K562 (cell line): ENCODE measurements around the gene HSPE1. TPM values are rescaled to one million over a fixed set of nuclear protein-coding genes. Genes with fewer than 3 reads are reported as not detected.

Source experiments
- ATAC-seq: fragments of 200-7000 bp; cut with Tn5 transposase; 3 replicates; pipeline ENCODE4 v1.9.1; 2020; ENCODE audit warnings: moderate library complexity
- BruUV-seq: library from RNA; stranded (reverse); fragments of 400-500 nt; replicated peaks from 2 replicates; lab custom pipeline; 2021; lab: Mats Ljungman, UMichigan
- CTCF ChIA-PET: fragments of 300-600 bp; formaldehyde crosslinking; extraction: SDS; loops from one replicate; lab custom pipeline; 2021; ENCODE audit warnings: low intra/inter-chr PET ratio; lab: Yijun Ruan, JAX
- POLR2A ChIA-PET: fragments of 300-600, 350-650 bp; sonication (Branson Sonifier 250); formaldehyde crosslinking; extraction: SDS; loops from one replicate; lab custom pipeline; 2021; ENCODE audit warnings: antibody characterized with exemption, inconsistent platforms; lab: Yijun Ruan, JAX
- DNase-seq, 4 experiments: peaks; one replicate each; pipeline versions ENCODE4 v3.0.0 to v3.0.0-alpha.2; 2011 to 2018; ENCODE audit warnings: low spot score in 3 of 4, mixed read lengths in 3 of 4; ENCODE audit errors: extremely low read depth in 1 of 4
- FAIRE-seq: peaks from 2 replicates; lab custom pipeline; 2011; peaks lifted over from hg19 to GRCh38; lab: Jason Lieb, UNC
- H2AFZ ChIP-seq: 2 replicates; pipeline ENCODE4 v1.6.0; 2011; ENCODE audit warnings: low read depth, low read length, control low read depth, inconsistent platforms
- H3K27ac ChIP-seq: fragments of 200-600 bp; 3 replicates; pipeline ENCODE4 v1.8.0; 2011; ENCODE audit warnings: low read depth, mild to moderate bottlenecking, control low read depth, inconsistent platforms, low read length, moderate library complexity, mixed read lengths; ENCODE audit errors: extremely low read depth
- H3K27me3 ChIP-seq, 2 experiments: fragments of 300-600 bp in 1 of 2; 2 replicates in 1 of 2; 3 replicates in 1 of 2; pipeline versions ENCODE4 v1.6.0 to v1.8.0; 2011; ENCODE audit warnings: inconsistent platforms in 2 of 2, low read length in 2 of 2, mild to moderate bottlenecking in 1 of 2, mixed read lengths in 1 of 2, moderate library complexity in 1 of 2; ENCODE audit not compliant: control insufficient read depth in 2 of 2, insufficient read depth in 2 of 2
- H3K36me3 ChIP-seq: fragments of 300-600 bp; 3 replicates; pipeline ENCODE4 v1.8.0; 2011; ENCODE audit warnings: mild to moderate bottlenecking, low read length, inconsistent platforms; ENCODE audit not compliant: control insufficient read depth, insufficient read depth
- H3K4me1 ChIP-seq, 2 experiments: fragments of 200-600 bp in 1 of 2; replicated peaks in 1 of 2; 2 replicates in 1 of 2; 3 replicates in 1 of 2; pipeline versions ENCODE4 v1.5.1 to v1.8.0; 2011; ENCODE audit warnings: inconsistent platforms in 2 of 2, low read length in 2 of 2, mild to moderate bottlenecking in 1 of 2, mixed read lengths in 1 of 2, moderate library complexity in 1 of 2; ENCODE audit not compliant: control insufficient read depth in 2 of 2, insufficient read depth in 2 of 2
- H3K4me2 ChIP-seq: 2 replicates; pipeline ENCODE4 v1.6.1; 2011; ENCODE audit warnings: low read length, control low read depth, inconsistent platforms, mixed read lengths; ENCODE audit not compliant: insufficient read depth
- H3K4me3 ChIP-seq: fragments of 200-600 bp; sonication (generic), shearing (Covaris generic); 2 replicates; pipeline ENCODE4 v1.5.1; 2016; ENCODE audit warnings: control low read depth, inconsistent platforms
- H3K79me2 ChIP-seq: fragments of 200-600 bp; 3 replicates; pipeline ENCODE4 v1.8.0; 2011; ENCODE audit warnings: low read length, inconsistent platforms; ENCODE audit not compliant: control insufficient read depth, insufficient read depth
- H3K9ac ChIP-seq, 2 experiments: 2 replicates each; pipeline versions ENCODE4 v1.6.0 to v1.6.1; 2011; ENCODE audit warnings: low read depth in 2 of 2, low read length in 2 of 2, control low read depth in 1 of 2, inconsistent platforms in 1 of 2, mild to moderate bottlenecking in 1 of 2, mixed read lengths in 1 of 2; ENCODE audit not compliant: insufficient read depth in 1 of 2
- H3K9me1 ChIP-seq: one replicate; pipeline ENCODE4 v1.6.0; 2011; ENCODE audit warnings: inconsistent platforms, mild to moderate bottlenecking, low read length, moderate library complexity; ENCODE audit not compliant: control insufficient read depth, insufficient read depth
- H3K9me3 ChIP-seq: replicated peaks from 2 replicates; pipeline ENCODE4 v1.5.1; 2011; ENCODE audit warnings: low read depth, low read length, inconsistent platforms; ENCODE audit not compliant: control insufficient read depth, insufficient read depth
- H4K20me1 ChIP-seq: replicated peaks from 2 replicates; pipeline ENCODE4 v1.6.1; 2011; ENCODE audit warnings: low read length, inconsistent platforms, mixed read lengths; ENCODE audit not compliant: control insufficient read depth, insufficient read depth
- ARID2 ChIP-seq: fragments of 450-650 bp; IDR thresholded peaks from 2 replicates; pipeline ENCODE4 v1.6.1; 2017; ENCODE audit warnings: antibody characterized with exemption, mild to moderate bottlenecking
- C11orf30 ChIP-seq: fragments of 450-650 bp; IDR thresholded peaks from 2 replicates; pipeline ENCODE4 v1.6.1; 2016; ENCODE audit warnings: low read depth, mild to moderate bottlenecking
- CREM ChIP-seq: IDR thresholded peaks from 2 replicates; pipeline ENCODE4 v1.6.1; 2014; ENCODE audit warnings: antibody characterized with exemption, low read depth
- E2F6 ChIP-seq, 2 experiments: IDR thresholded peaks; 2 replicates each; pipeline ENCODE4 v1.6.1; 2011; ENCODE audit warnings: borderline replicate concordance in 1 of 2, control low read depth in 1 of 2, low read depth in 1 of 2, low read length in 1 of 2, mild to moderate bottlenecking in 1 of 2, mixed read lengths in 1 of 2, moderate library complexity in 1 of 2; ENCODE audit not compliant: insufficient read depth in 1 of 2, insufficient read length in 1 of 2, poor library complexity in 1 of 2, severe bottlenecking in 1 of 2; ENCODE audit errors: extremely low read depth in 1 of 2
- EGR1 ChIP-seq: fragments of 450-650 bp; conservative IDR thresholded peaks from 2 replicates; pipeline ENCODE4 v1.6.1; 2017; ENCODE audit warnings: mild to moderate bottlenecking
- KDM4B ChIP-seq, 2 experiments: fragments of 450-650 bp in 1 of 2; sonication (generic) in 1 of 2; IDR thresholded peaks; 2 replicates each; pipeline ENCODE4 v1.6.1; 2016 to 2017; ENCODE audit warnings: borderline replicate concordance in 2 of 2, antibody characterized with exemption in 1 of 2, low read depth in 1 of 2, mild to moderate bottlenecking in 1 of 2
- KLF1 ChIP-seq: fragments of 450-650 bp; IDR thresholded peaks from 2 replicates; pipeline ENCODE4 v1.6.1; 2016; ENCODE audit warnings: missing genetic modification characterization, missing compliant biosample characterization
- MXD1 ChIP-seq: fragments of 250-450 bp; sonication (Bioruptor Pico); IDR thresholded peaks from 2 replicates; pipeline ENCODE4 v1.8.0; 2021; ENCODE audit warnings: borderline replicate concordance, mild to moderate bottlenecking, moderate library complexity; ENCODE audit not compliant: poor library complexity, severe bottlenecking
- MXI1 ChIP-seq: IDR thresholded peaks from 2 replicates; pipeline ENCODE4 v1.6.1; 2011; ENCODE audit warnings: low read depth, mild to moderate bottlenecking, improper control_type of control experiment, low read length
- NRF1 ChIP-seq, 2 experiments: fragments of 450-650 bp; IDR thresholded peaks in 1 of 2; conservative IDR thresholded peaks in 1 of 2; 2 replicates each; pipeline ENCODE4 v1.6.1; 2014; ENCODE audit warnings: mild to moderate bottlenecking in 2 of 2
- PHTF2 ChIP-seq: fragments of 250-450 bp; sonication (Bioruptor Pico); IDR thresholded peaks from 2 replicates; pipeline ENCODE4 v1.5.0; 2021; ENCODE audit warnings: mild to moderate bottlenecking
- PML ChIP-seq: IDR thresholded peaks from 2 replicates; pipeline ENCODE4 v1.6.1; 2012; ENCODE audit warnings: low read length, inconsistent platforms
- RBFOX2 ChIP-seq: fragments of 200-400 bp; formaldehyde crosslinking; IDR thresholded peaks from 2 replicates; pipeline ENCODE4 v1.6.1; 2017; ENCODE audit warnings: low read depth, mild to moderate bottlenecking, low read length, moderate library complexity
- SAP30 ChIP-seq: fragments of 200-600 bp; sonication (generic); IDR thresholded peaks from 2 replicates; pipeline ENCODE4 v1.6.1; 2012; ENCODE audit warnings: borderline replicate concordance, low read depth, mild to moderate bottlenecking, moderate library complexity, low read length, control low read depth, inconsistent platforms; ENCODE audit not compliant: insufficient read depth, poor library complexity, severe bottlenecking
- SIN3A ChIP-seq, 2 experiments: fragments of 150-350 bp in 1 of 2; IDR thresholded peaks; 2 replicates each; pipeline ENCODE4 v1.6.1; 2011 to 2016; ENCODE audit warnings: borderline replicate concordance in 2 of 2, low read depth in 2 of 2, low read length in 2 of 2, mild to moderate bottlenecking in 2 of 2, moderate library complexity in 2 of 2; ENCODE audit not compliant: control insufficient read depth in 1 of 2
- ZC3H4 ChIP-seq: sonication (generic); formaldehyde crosslinking; IDR thresholded peaks from 2 replicates; pipeline ENCODE4 v1.9.0; 2021; ENCODE audit warnings: missing genetic modification reagents, borderline replicate concordance
- ZNF24 ChIP-seq: fragments of 450-650 bp; IDR thresholded peaks from 2 replicates; pipeline ENCODE4 v1.6.1; 2016
- WGBS: fragments of 100-300 bp; shearing (Covaris generic); methylation state at CpG from one replicate; pipeline ENCODE4 v1.1.6; 2016; ENCODE audit warnings: low coverage, mixed read lengths; ENCODE audit not compliant: insufficient coverage; ENCODE audit errors: missing lambda C conversion rate; 5-methylcytosine and 5-hydroxymethylcytosine counted together
- in situ Hi-C: fragments of 300-500 bp; cut with MboI; formaldehyde crosslinking; loops from 4 replicates; pipeline ENCODE4 v1.15.0; 2018; ENCODE audit warnings: inconsistent platforms, mixed read lengths
- intact Hi-C: fragments of 100-400 bp; cut with micrococcal nuclease; formaldehyde crosslinking; loops from 2 replicates; pipeline ENCODE4 v1.14.2; 2022
- polyA plus RNA-seq, 8 experiments: library from polyadenylated mRNA; depleted of rRNA in 4 of 8; stranded (reverse) in 5 of 8; unstranded in 3 of 8; fragments of >200 nt; fragmentation: Nextera tagmentation in 2 of 8; fragmentation: Illumina TruSeq in 1 of 8; extraction: Ambion mirVana in 2 of 8; extraction: Trizol in 1 of 8; gene quantifications; 2 replicates each; pipeline versions ENCODE4 v1.2.1 to v1.2.3, GENCODE V29; 2011 to 2014; ENCODE audit warnings: inconsistent platforms in 1 of 8, missing spikeins in 1 of 8
- total RNA-seq, 7 experiments: library from RNA; depleted of rRNA in 6 of 7; stranded (reverse); fragments of >200 nt in 6 of 7; fragmentation: Illumina TruSeq in 2 of 7; extraction: Trizol in 2 of 7; gene quantifications; 2 replicates each; pipeline versions ENCODE4 v1.2.1 to v1.2.3, GENCODE V29; 2011 to 2021; ENCODE audit warnings: low replicate concordance in 1 of 7
- TF ChIP-seq, protein P1 (sequence below): sonication (generic); formaldehyde crosslinking; IDR thresholded peaks from 2 replicates; pipeline ENCODE4 v1.5.0; 2020; ENCODE audit warnings: missing genetic modification reagents

The HSPE1 gene
- total and polyA plus RNA-seq, 9 of the 15 experiments (the other 6 are each of a cell fraction or from before 2014, with no cell fraction given), result 223 to 1,007 (median 612) TPM

GRCh38 chr2:197498937-197499593 is 1.1 kb upstream of the HSPE1 start:
- intact Hi-C loops, result loop anchor here (1.0 to 5.0 kb wide), 3 partner anchors 46 to 208 kb away; partner anchors contain the start of genes COQ10B and MARS2
- 0% methylated on average over 32 of the region's 46 CpGs for WGBS
- TF ChIP-seq NRF1 (conservative IDR thresholded peaks at IDR 0.05 in 1 of 2, IDR thresholded peaks at IDR 0.05 in 1 of 2) (peak in 1 of 2 experiments; percentile 39; a peak in 2 of 4 replicates), ZNF24 (0 out of 2 replicates have a peak, but pooled peaks have one; percentile 34), MXD1 (peak; percentile 6), EGR1 (peak; percentile 73), SIN3A (IDR thresholded peaks at IDR 0.05; ENCODE audit: borderline replicate concordance in 2 of 2, control insufficient read depth in 1 of 2, low read depth in 2 of 2, low read length in 2 of 2) (peak in 1 of 2 experiments; percentile 85; a peak in 2 of 4 replicates), PHTF2 (CRISPR knock-in tag) (no peak), C11orf30 (peak; percentile 13; the same call in 1 of the 2 replicates), E2F6 (IDR thresholded peaks at IDR 0.05; ENCODE audit: borderline replicate concordance in 1 of 2, extremely low read depth in 1 of 2, insufficient read depth in 1 of 2, insufficient read length in 1 of 2, low read depth in 1 of 2, low read length in 1 of 2, poor library complexity in 1 of 2, severe bottlenecking in 1 of 2) (peak in 1 of 2 experiments; percentile 48), ZC3H4 (CRISPR knock-in tag) (peak; percentile 75; the same call in 1 of the 2 replicates), KDM4B (IDR thresholded peaks at IDR 0.05; ENCODE audit: borderline replicate concordance in 2 of 2, low read depth in 1 of 2) (no peak), CREM (peak; percentile 2; the same call in 1 of the 2 replicates), MXI1 (peak; percentile 64), RBFOX2 (peak; percentile 86), KLF1 (no peak), SAP30 (peak; percentile 72), ARID2 (no peak), PML (no peak)
- TF ChIP-seq, protein P1, sequence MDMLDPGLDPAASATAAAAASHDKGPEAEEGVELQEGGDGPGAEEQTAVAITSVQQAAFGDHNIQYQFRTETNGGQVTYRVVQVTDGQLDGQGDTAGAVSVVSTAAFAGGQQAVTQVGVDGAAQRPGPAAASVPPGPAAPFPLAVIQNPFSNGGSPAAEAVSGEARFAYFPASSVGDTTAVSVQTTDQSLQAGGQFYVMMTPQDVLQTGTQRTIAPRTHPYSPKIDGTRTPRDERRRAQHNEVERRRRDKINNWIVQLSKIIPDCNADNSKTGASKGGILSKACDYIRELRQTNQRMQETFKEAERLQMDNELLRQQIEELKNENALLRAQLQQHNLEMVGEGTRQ, result peak; percentile 13; the same call in 1 of the 2 replicates

More at GRCh38 chr2:197498937-197499593, 1.1 kb upstream of the HSPE1 start:
- Histone ChIP-seq H4K20me1 (peaks cover 14% of the 10 kb centered on the region), H3K9me1 (no peaks in the 10 kb centered on the region), H3K9me3 (no peaks in the 10 kb centered on the region), H3K4me3 (peak overlapping the region; percentile 74), H3K36me3 (peaks cover 78% of the 10 kb centered on the region), H3K4me1 (peaks cover 10 to 17% of the 10 kb centered on the region in 2 experiments; a peak in 4 of 5 replicates), H3K27ac (peak overlapping the region; percentile 95), H3K9ac (peak overlapping the region; percentile 98 to 99), H2AFZ (0 out of 2 replicates have a peak overlapping the region, but pooled peaks have one; percentile 44), H3K79me2 (peaks cover 96% of the 10 kb centered on the region), H3K4me2 (peak overlapping the region; percentile 95), H3K27me3 (no peaks in the 10 kb centered on the region)
- BruUV-seq, result no TSS peak
- in situ Hi-C loops, result no loop called here
- ChIA-PET CTCF (no interaction called here), POLR2A (interaction anchor here (1.3 to 6.5 kb wide), 7 partner anchors 8 to 85 kb away, joined by 4 to 34 read pairs (median 7); partner anchors contain the start of genes COQ10B and MOB4)
- FAIRE-seq (no peak), DNase-seq (peak; percentile 17 to 62 (median 46)), ATAC-seq (peak; percentile 45)
